Progenitor cell of endocrine pancreas (in vitro differentiated cells): ENCODE measurements around the gene UGT1A1. TPM values are rescaled to one million over a fixed set of nuclear protein-coding genes. Genes with fewer than 3 reads are reported as not detected.

Experiments
- DNase-seq: peaks from one replicate; pipeline ENCODE4 v3.0.0; 2021; ENCODE audit warnings: low spot score; ENCODE audit not compliant: unreplicated experiment
- H3K27ac Mint-ChIP-seq: 2 replicates; pipeline ENCODE4 v1.8.0; 2021; ENCODE audit warnings: mild to moderate bottlenecking, moderate library complexity, mixed read lengths
- H3K27me3 Mint-ChIP-seq: 2 replicates; pipeline ENCODE4 v1.8.0; 2021; ENCODE audit warnings: mixed read lengths
- H3K36me3 Mint-ChIP-seq: 2 replicates; pipeline ENCODE4 v1.8.0; 2022; ENCODE audit warnings: mixed read lengths; ENCODE audit not compliant: insufficient read depth
- H3K4me1 Mint-ChIP-seq: 2 replicates; pipeline ENCODE4 v1.8.0; 2021; ENCODE audit warnings: low read depth, mixed read lengths
- H3K4me3 Mint-ChIP-seq: 2 replicates; pipeline ENCODE4 v1.8.0; 2021; ENCODE audit warnings: low read depth, mild to moderate bottlenecking, moderate library complexity, mixed read lengths
- H3K9me3 Mint-ChIP-seq: 2 replicates; pipeline ENCODE4 v1.8.0; 2021; ENCODE audit warnings: low read depth, mixed read lengths
- total RNA-seq: library from RNA; stranded (reverse); gene quantifications from 2 replicates; pipeline ENCODE4 v1.2.1, GENCODE V29; 2021
- TF ChIP-seq, protein P1 (sequence below): fragments of 200-600 bp; sonication (generic); IDR thresholded peaks from one replicate; pipeline ENCODE4 v1.5.0; 2021; ENCODE audit warnings: antibody characterized with exemption, mild to moderate bottlenecking; ENCODE audit not compliant: unreplicated experiment

The UGT1A1 gene
- total RNA-seq, 1 donor from 2014 or later = not detected

DNA sequence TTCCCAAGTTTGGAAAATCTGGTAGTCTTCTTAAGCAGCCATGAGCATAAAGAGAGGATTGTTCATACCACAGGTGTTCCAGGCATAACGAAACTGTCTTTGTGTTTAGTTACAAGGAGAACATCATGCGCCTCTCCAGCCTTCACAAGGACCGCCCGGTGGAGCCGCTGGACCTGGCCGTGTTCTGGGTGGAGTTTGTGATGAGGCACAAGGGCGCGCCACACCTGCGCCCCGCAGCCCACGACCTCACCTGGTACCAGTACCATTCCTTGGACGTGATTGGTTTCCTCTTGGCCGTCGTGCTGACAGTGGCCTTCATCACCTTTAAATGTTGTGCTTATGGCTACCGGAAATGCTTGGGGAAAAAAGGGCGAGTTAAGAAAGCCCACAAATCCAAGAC, 12.1 kb downstream of the UGT1A1 start:
- H3K36me3 Mint-ChIP-seq = no peaks in the 10 kb centered on the region
- TF ChIP-seq, protein P1, sequence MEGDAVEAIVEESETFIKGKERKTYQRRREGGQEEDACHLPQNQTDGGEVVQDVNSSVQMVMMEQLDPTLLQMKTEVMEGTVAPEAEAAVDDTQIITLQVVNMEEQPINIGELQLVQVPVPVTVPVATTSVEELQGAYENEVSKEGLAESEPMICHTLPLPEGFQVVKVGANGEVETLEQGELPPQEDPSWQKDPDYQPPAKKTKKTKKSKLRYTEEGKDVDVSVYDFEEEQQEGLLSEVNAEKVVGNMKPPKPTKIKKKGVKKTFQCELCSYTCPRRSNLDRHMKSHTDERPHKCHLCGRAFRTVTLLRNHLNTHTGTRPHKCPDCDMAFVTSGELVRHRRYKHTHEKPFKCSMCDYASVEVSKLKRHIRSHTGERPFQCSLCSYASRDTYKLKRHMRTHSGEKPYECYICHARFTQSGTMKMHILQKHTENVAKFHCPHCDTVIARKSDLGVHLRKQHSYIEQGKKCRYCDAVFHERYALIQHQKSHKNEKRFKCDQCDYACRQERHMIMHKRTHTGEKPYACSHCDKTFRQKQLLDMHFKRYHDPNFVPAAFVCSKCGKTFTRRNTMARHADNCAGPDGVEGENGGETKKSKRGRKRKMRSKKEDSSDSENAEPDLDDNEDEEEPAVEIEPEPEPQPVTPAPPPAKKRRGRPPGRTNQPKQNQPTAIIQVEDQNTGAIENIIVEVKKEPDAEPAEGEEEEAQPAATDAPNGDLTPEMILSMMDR = no peak
- no peak for DNase-seq
- no peak overlapping the region for H3K27ac Mint-ChIP-seq
- no peak overlapping the region for H3K4me3 Mint-ChIP-seq
- no peaks in the 10 kb centered on the region for H3K4me1 Mint-ChIP-seq
- H3K27me3 Mint-ChIP-seq = peaks cover 7% of the 10 kb centered on the region
- peaks cover 3% of the 10 kb centered on the region for H3K9me3 Mint-ChIP-seq

DNA sequence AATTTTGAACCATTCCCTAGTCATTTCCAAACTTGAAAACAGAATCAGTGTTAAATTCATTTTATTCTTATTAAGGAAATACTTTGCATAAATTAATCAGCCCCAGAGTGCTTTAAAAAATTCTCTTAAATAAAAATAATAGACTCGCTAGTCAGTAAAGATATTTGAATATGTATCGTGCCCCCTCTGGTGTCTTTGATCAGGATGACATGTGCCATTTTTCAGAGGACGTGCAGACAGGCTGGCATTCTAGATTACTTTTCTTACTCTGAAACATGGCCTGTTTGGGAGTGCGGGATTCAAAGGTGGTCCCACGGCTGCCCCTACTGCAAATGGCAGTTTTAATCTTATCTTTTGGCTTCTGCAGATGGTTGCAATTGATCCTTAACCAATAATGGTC, 12.5 kb downstream of the UGT1A1 start:
- TF ChIP-seq, protein P1 = no peak
- Mint-ChIP-seq H3K4me1 (no peaks in the 10 kb centered on the region), H3K27me3 (peaks cover 4% of the 10 kb centered on the region), H3K36me3 (no peaks in the 10 kb centered on the region), H3K4me3 (no peak overlapping the region), H3K9me3 (peaks cover 3% of the 10 kb centered on the region), H3K27ac (no peak overlapping the region)
- no peak for DNase-seq

DNA sequence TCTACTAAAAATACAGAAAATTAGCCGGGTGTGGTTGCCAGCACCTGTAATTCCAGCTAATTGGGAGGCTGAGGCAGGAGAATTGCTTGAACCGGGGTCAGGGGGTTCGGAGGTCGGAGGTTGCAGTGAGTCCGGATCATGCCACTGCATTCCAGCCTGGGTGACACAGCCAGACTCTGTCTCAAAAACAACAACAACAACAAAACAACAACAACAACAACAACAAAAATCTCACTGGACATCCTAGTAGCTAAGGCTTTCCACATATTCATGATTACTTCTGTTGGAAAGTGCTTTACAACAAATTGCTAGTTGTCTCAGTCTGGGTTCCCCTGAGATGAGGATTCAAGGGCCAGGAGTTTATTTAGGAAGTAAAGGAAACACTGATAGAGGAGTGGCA, 13.8 kb downstream of the UGT1A1 start:
- Mint-ChIP-seq H3K36me3 (no peaks in the 10 kb centered on the region), H3K4me3 (no peak overlapping the region), H3K4me1 (no peaks in the 10 kb centered on the region), H3K27me3 (peaks cover 6% of the 10 kb centered on the region), H3K9me3 (peaks cover 6% of the 10 kb centered on the region), H3K27ac (no peak overlapping the region)
- no peak for DNase-seq
- TF ChIP-seq, protein P1 = no peak

DNA sequence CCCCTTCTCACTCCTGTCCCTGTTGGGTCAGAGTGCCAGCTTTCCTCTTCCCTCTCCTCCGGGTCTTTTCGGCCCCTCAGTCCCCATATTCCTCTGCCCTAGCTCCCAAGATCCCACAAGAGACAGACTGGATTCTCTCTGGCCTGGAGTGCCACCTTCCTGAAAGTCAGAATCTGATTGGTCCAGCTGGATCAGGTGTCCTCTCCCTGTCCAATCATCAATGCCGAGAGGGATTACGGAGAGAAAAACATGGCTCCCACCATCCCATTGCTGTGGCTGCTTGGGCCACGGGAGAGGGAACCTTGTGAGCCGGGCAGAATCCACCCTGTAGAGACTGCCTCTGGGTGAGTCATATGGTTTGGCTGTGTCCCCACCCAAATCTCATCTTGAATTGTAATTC, 15.3 kb downstream of the UGT1A1 start:
- no peak for DNase-seq
- Mint-ChIP-seq H3K4me3 (no peak overlapping the region), H3K27me3 (peaks cover 3% of the 10 kb centered on the region), H3K27ac (no peak overlapping the region), H3K9me3 (peaks cover 6% of the 10 kb centered on the region), H3K36me3 (no peaks in the 10 kb centered on the region), H3K4me1 (no peaks in the 10 kb centered on the region)
- TF ChIP-seq, protein P1 = no peak

DNA sequence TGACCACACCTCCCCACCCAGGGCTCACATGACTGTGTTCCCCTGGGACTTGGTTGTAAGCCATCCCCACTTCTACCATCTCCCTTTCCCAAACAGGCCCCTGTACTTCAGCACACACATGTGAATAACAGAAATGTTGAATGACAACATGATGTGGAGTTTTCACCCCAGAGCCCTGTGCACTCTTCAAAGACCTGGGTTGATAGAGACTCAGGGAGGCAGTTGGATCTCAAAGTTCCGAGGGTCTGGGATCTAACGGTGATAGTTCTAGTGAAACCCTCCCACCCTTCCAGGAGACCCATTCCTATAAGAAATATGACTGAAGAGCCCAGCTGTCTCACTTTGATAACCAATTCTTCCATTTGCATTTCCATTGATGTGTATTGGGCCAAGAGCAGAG, 18.0 kb downstream of the UGT1A1 start, which contains the start of gene MROH2A:
Gene MROH2A (plus strand): TSS at position 301 of the 400 bp plus-strand sequence. CDS start 1,029 bp downstream, outside the sequence.
- peaks cover 6% of the 10 kb centered on the region for H3K9me3 Mint-ChIP-seq
- DNase-seq = no peak
- TF ChIP-seq, protein P1 = no peak
- no peak within 1 kb of the TSS for H3K4me3 Mint-ChIP-seq
- peaks cover 12% of the 10 kb centered on the region for H3K27me3 Mint-ChIP-seq
- no peaks in the 10 kb centered on the region for H3K36me3 Mint-ChIP-seq
- H3K4me1 Mint-ChIP-seq = no peaks in the 10 kb centered on the region
- H3K27ac Mint-ChIP-seq = no peak within 1 kb of the TSS
